COLO668 (cell line): ENCODE data around the gene SGCG.
A peak's percentile ranks its signal among the peaks of the same experiment; 100 is the strongest.
"Not testable (repeated sequence)": the region's sequence is repeated elsewhere in the genome, so short reads cannot be mapped to it uniquely, and the experiment has no call there.

Experiments used
- DNase-seq: peaks from one replicate; lab custom pipeline; 2025; ENCODE audit not compliant: unreplicated experiment; lab: John Stamatoyannopoulos, UW

The SGCG gene

GRCh38 chr13:23180711-23181110 is at the start of gene SGCG:
Gene SGCG (plus strand): TSS chr13:23180979. CDS start chr13:23203695, 22,716 bp downstream.
- no peak for DNase-seq

DNA sequence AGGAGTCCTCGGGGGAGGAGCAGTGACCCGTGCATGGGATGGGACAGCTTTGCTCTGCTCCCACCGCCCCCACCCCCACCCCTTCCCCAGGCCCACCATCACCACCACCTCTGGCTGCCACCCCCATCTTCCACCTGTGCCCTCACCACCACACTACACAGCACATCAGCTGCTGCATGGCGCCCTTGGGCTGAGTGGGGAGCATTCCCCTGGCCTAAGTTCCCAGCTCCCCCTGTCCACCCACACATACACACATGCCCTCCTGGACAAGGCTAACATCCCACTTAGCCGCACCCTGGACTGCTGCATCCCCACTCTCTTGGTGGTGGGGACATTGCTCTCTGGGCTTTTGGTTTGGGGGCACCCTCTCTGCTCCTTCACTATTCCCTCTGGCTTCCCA is 46.2 kb upstream of the SGCG start:
- no peak for DNase-seq

DNA sequence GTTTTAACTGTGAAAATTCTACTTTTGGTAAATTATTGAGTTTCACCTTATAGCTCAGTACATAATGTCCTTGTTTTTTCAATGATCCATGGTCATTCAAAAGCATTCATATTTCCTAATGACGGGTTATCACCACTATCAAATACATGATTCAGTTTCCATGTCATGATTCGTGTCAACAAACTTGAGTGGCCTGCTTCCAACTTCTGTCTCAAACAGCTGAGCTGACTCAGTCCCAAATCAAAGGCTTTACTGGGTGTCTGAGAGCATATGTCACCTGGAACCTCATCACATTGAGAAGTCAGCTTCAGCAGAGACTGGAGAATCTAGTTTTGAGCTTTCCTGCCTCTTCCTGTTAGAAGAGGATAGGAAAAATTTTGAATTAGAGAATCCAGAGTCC is 40.3 kb upstream of the SGCG start:
- DNase-seq, result no peak

DNA sequence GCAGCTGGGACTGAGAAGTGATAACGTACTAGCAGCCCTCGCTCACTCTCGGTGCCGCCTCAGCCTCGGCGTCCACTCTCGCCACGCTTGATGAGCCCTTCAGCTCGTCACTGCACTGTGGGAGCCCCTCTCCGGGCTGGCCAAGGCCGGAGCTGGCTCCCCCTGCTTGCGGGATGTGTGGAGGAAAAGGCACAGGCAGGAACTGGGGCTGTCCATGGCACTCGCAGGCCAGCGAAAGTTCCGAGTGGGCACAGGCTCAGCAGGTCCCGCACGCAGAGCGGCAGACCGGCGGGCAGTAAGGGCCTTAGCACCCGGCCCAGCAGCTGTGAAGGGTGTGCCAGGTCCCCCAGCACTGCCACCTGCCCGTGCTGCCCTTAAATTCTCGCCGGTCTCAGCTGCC is 38.8 kb upstream of the SGCG start:
- DNase-seq, result no peak

GRCh38 chr13:23142607-23143006 is 38.2 kb upstream of the SGCG start:
- DNase-seq, result not testable (repeated sequence)

DNA sequence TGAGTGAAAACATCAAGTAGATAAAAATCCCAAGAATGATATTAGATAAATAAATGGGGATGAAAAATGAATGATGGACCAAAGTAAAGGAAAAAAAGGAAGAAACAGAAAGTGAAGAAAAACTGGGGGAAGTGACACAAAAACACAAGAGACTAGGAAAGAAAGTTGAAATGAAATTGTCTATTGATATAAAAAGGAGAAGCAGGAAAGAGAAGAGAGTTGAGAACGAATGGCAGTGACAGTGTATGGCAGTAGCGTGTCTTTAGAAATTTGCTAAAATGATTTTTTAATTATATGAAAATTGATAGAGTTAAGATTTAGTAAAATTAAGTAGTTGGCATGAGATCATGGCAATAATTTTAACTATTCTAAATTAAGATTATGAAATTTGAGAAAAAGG is 36.3 kb upstream of the SGCG start:
- no peak for DNase-seq

DNA sequence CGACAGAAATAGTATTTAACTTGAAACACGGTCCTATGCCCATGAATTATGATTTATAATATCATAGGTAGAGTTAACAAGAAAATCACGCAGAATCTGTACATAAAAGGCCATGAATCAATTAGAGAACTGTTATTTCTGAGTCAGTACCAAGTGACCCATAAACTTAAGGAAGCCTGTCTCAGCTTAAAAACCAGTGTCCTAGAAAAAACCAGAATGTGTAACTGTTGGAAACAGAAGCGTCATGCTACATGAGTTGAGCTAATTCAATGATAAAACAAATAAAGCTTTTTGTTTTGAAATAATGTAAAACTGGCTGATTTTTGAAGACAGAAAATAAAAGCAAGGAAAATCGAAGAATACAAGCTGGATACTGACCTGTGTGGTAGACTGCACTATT is 34.8 kb upstream of the SGCG start:
- DNase-seq, result no peak

GRCh38 chr13:23146811-23147625 is 33.8 kb upstream of the SGCG start:
- no peak for DNase-seq

GRCh38 chr13:23147827-23148226 is 33.0 kb upstream of the SGCG start:
- DNase-seq, result no peak

DNA sequence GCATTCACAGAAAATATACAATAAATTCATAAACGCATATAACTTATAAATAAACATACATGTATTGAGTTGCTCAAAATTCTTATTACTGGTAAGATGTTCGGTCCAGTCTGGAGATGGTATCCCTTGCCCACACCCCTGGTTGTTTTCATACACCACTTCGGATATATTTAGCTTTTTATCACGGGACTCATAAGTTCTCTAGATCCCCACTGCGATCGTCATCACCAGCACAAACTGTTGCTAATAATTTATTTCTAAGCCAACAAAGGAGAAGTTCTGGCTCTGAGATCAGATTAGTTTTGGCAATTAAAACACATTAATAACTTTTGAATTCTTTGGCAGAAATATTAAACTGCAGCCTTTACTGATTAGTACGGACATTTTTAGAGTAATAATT is 23.0 kb upstream of the SGCG start:
- DNase-seq, result no peak

DNA sequence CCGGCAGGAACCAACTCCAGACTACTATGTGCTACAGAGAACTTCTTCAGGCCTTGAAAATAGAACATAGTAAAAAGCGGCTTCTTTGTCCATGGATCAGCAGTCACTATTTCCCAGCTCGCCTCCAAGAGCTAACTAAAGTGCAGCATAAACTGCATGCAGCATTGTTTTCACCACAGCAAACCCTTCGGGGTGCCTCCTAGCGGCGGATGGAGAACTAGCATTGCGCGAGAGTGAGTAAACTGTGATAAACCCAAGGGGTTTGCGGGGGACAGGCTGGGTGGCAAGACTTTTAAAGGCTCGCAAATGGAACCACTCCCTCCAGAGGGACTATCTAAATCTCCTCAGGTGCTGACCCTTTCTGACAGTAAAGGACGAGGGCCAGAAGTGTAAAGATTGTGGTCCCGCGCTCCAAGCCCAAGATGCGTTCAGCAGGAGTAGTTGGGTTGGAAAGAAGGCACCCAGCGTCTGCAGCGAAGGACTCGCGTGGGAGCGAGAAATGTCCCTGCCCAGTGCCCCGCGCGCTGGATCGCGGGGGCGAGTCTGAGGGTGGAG is 21.5 kb upstream of the SGCG start:
- peak; percentile 79 for DNase-seq

DNA sequence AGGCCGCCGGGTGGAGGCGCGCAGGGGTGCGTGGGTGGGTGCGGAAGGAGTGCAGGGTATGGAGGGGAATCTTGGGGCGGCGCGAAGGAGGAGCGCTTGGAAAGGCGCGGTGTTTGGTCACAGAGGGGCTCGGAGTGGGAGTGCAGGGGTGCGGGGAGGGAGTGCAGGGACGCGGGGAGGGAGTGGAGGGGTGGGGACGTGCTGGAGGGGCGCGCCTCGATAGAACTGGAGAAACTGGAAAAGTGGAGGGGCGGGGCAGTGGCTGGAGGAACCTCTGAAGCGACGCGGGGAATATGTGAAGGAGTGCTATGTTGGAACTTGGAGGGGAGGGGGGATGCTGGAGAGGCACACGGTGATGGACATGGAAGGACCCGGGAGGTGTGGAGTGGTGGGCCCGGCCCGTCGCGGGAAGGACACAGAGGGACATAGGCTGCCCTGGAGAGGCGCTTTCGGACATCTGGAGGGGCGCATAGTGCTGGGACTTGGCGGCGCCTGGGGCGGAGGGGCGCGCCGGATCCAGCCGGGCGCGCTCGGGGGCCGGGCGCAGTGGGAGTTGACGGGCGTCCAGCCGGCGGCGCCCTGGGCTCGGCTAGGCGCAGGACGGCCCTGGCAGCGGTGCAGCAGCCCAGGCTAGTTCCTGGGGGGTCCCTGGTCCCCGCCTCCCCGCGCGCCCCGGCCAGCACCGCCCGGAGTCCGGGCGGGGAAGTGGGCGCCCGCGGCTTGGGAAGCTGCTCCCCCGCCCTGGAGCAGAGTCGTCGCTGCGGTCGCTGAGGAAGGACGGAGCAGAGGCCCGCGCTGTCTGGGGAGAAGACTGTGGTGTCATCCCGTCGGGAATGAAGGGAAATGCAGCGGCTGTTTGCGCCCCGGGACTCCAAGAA is 20.8 kb upstream of the SGCG start:
- DNase-seq, result peak; percentile 56

- DNase-seq, result peak; percentile 56
Measured at GRCh38 chr13:23160638-23161480, 19.9 kb upstream of the SGCG start.

DNA sequence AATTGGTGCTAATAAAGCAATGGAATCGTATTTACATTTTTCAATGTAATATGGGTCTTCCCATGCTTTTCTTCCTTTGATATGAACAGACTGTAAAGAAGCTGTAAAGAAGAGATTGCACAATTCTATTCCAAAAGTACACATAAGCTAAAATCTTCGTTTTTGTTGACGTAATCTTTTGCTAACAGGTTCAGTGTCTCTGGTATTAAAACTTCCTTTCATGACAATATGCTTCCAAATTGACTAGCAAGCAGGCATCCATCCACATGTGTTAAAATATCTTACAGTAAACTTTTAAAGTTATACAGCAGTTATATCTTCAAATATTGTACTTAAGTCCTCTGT is 19.3 kb upstream of the SGCG start:
- no peak for DNase-seq

DNA sequence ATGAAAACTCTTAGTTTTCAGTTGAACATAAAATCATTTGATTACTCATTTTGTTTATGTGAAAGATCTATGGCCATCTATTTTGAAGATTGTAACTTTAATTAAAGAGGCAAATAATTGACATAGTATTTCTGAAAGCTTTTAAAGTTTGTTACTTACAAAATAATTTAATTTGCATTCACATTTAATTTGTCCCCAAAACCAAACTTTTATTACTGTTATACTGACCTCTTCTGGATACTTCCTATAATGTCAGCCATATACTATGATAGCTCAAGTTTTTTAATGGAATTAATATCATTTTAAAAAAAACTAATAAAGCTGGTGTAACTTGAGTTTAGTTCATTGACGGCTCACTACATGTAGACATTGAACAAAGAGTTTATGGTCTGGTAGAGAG is 4.9 kb upstream of the SGCG start:
- no peak for DNase-seq

- no peak for DNase-seq
Measured at GRCh38 chr13:23182142-23182541, 1.4 kb downstream of the SGCG start.

- no peak for DNase-seq
Measured at GRCh38 chr13:23183292-23183691, 2.5 kb downstream of the SGCG start.

DNA sequence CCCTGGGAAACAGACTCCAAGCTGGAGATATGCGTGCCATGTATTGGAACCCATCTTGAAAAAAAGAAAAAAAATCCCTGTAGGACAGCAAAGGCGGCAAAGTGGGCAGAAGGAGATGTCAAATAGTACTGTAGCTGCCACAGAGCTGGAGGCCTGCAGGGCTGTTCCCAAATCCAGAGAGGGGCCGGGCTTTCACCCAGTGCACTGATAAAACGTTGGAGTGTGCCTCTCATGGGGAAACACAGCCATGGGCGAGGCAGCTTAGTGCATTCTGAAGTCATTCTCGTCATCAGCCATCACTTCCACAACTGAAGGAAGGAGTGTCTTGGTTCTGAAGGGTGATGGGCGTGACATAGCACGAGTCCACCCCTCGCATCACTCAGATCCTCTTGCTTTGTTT is 4.8 kb downstream of the SGCG start:
- no peak for DNase-seq

GRCh38 chr13:23201870-23202269 is 21.1 kb downstream of the SGCG start:
- DNase-seq, result no peak

- DNase-seq, result no peak
Measured at GRCh38 chr13:23202383-23202782, 21.6 kb downstream of the SGCG start.

- DNase-seq, result no peak
Measured at GRCh38 chr13:23203516-23203915, 22.7 kb downstream of the SGCG start.
